ENCODE data around the gene ZBBX.
A peak's percentile ranks its signal among the peaks of the same experiment; 100 is the strongest.
"Not testable (repeated sequence)": the region's sequence is repeated elsewhere in the genome, so short reads cannot be mapped to it uniquely, and the experiment has no call there.

The ZBBX gene

GRCh38 chr3:167380004-167380689, at the start of gene ZBBX:
Gene ZBBX (minus strand): TSS chr3:167380297. CDS start chr3:167372901, 7,396 bp downstream.
- Histone ChIP-seq H3K4me3 (ENCODE audit: low read depth, low read length) (peak within 1 kb of the TSS; percentile 70), H3K27me3 (ENCODE audit: control insufficient read depth, insufficient read depth, low read length) (no peaks in the 10 kb centered on the region), H3K27ac (ENCODE audit: low read depth, low read length) (peak within 1 kb of the TSS; percentile 29), H3K9ac (ENCODE audit: low read depth, low read length) (no peak within 1 kb of the TSS), H3K4me1 (ENCODE audit: control insufficient read depth, insufficient read depth, low read length) (0 out of 2 replicates have a peak, but pooled peaks cover 2% of the 10 kb centered on the region), H3K36me3 (ENCODE audit: control insufficient read depth, insufficient read depth, low read length) (no peaks in the 10 kb centered on the region), H3K9me3 (ENCODE audit: control insufficient read depth, insufficient read depth, low read length) (no peaks in the 10 kb centered on the region)

DNA sequence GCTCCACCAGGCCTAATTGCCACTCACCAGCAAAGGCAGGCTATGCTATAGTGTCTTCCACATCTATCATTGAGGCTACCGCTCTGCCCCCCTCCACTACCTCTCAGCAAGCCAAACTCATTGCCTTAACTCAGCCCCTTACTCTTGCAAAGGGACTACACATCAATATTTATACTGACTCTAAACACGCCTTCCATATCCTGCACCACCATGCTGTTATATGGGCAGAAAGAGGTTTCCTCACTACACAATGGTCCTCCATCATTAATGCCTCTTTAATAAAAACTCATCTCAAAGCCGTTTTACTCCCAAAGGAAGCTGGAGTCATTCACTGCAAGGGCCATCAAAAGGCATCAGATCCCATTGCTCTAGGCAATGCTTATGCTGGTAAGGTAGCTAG, 46.9 kb upstream of the ZBBX start:
- not testable (repeated sequence) for H3K4me1 ChIP-seq (ENCODE audit: control insufficient read depth, insufficient read depth, low read length); H3K27ac ChIP-seq (ENCODE audit: low read depth, low read length); H3K4me3 ChIP-seq (ENCODE audit: low read depth, low read length); H3K36me3 ChIP-seq (ENCODE audit: control insufficient read depth, insufficient read depth, low read length); H3K9ac ChIP-seq (ENCODE audit: low read depth, low read length); H3K27me3 ChIP-seq (ENCODE audit: control insufficient read depth, insufficient read depth, low read length); H3K9me3 ChIP-seq (ENCODE audit: control insufficient read depth, insufficient read depth, low read length)

DNA sequence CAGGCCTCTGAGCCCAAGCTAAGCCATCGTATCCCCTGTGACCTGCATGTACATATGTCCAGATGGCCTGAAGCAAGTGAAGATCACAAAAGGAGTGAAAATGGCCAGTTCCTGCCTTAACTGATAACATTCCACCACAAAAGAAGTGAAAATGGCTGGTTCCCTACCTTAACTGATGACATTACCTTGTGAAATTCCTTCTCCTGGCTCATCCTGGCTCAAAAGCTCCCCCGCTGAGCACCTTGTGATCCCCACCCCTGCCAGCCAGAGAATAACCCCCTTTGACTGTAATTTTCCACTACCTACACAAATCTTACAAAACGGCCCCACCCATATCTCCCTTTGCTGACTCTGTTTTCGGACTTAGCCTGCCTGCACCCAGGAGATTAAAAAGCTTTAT, 42.3 kb upstream of the ZBBX start:
- not testable (repeated sequence) for H3K36me3 ChIP-seq (ENCODE audit: control insufficient read depth, insufficient read depth, low read length); H3K9ac ChIP-seq (ENCODE audit: low read depth, low read length); H3K9me3 ChIP-seq (ENCODE audit: control insufficient read depth, insufficient read depth, low read length); H3K27me3 ChIP-seq (ENCODE audit: control insufficient read depth, insufficient read depth, low read length); H3K4me3 ChIP-seq (ENCODE audit: low read depth, low read length); H3K27ac ChIP-seq (ENCODE audit: low read depth, low read length); H3K4me1 ChIP-seq (ENCODE audit: control insufficient read depth, insufficient read depth, low read length)

GRCh38 chr3:167409611-167410010, 29.5 kb upstream of the ZBBX start:
- H3K4me1 ChIP-seq (ENCODE audit: control insufficient read depth, insufficient read depth, low read length): peaks cover 3% of the 10 kb centered on the region; the same call in 1 of the 2 replicates
- H3K27me3 ChIP-seq (ENCODE audit: control insufficient read depth, insufficient read depth, low read length): no peaks in the 10 kb centered on the region
- H3K27ac ChIP-seq (ENCODE audit: low read depth, low read length): no peak overlapping the region
- H3K36me3 ChIP-seq (ENCODE audit: control insufficient read depth, insufficient read depth, low read length): no peaks in the 10 kb centered on the region
- H3K4me3 ChIP-seq (ENCODE audit: low read depth, low read length): no peak overlapping the region
- H3K9ac ChIP-seq (ENCODE audit: low read depth, low read length): no peak overlapping the region
- H3K9me3 ChIP-seq (ENCODE audit: control insufficient read depth, insufficient read depth, low read length): no peaks in the 10 kb centered on the region

GRCh38 chr3:167406876-167407492, 26.9 kb upstream of the ZBBX start:
- Histone ChIP-seq H3K9me3 (ENCODE audit: control insufficient read depth, insufficient read depth, low read length) (no peaks in the 10 kb centered on the region), H3K27ac (ENCODE audit: low read depth, low read length) (no peak overlapping the region), H3K4me1 (ENCODE audit: control insufficient read depth, insufficient read depth, low read length) (peaks cover 3% of the 10 kb centered on the region; the same call in 1 of the 2 replicates), H3K27me3 (ENCODE audit: control insufficient read depth, insufficient read depth, low read length) (no peaks in the 10 kb centered on the region), H3K4me3 (ENCODE audit: low read depth, low read length) (no peak overlapping the region), H3K9ac (ENCODE audit: low read depth, low read length) (no peak overlapping the region), H3K36me3 (ENCODE audit: control insufficient read depth, insufficient read depth, low read length) (no peaks in the 10 kb centered on the region)

- no peaks in the 10 kb centered on the region for H3K9me3 ChIP-seq (ENCODE audit: control insufficient read depth, insufficient read depth, low read length)
- no peak overlapping the region for H3K27ac ChIP-seq (ENCODE audit: low read depth, low read length)
- no peaks in the 10 kb centered on the region for H3K36me3 ChIP-seq (ENCODE audit: control insufficient read depth, insufficient read depth, low read length)
- no peak overlapping the region for H3K4me3 ChIP-seq (ENCODE audit: low read depth, low read length)
- H3K9ac ChIP-seq (ENCODE audit: low read depth, low read length): no peak overlapping the region
- H3K4me1 ChIP-seq (ENCODE audit: control insufficient read depth, insufficient read depth, low read length): peaks cover 27% of the 10 kb centered on the region
- no peaks in the 10 kb centered on the region for H3K27me3 ChIP-seq (ENCODE audit: control insufficient read depth, insufficient read depth, low read length)
Measured at GRCh38 chr3:167397826-167398225, 17.7 kb upstream of the ZBBX start.

DNA sequence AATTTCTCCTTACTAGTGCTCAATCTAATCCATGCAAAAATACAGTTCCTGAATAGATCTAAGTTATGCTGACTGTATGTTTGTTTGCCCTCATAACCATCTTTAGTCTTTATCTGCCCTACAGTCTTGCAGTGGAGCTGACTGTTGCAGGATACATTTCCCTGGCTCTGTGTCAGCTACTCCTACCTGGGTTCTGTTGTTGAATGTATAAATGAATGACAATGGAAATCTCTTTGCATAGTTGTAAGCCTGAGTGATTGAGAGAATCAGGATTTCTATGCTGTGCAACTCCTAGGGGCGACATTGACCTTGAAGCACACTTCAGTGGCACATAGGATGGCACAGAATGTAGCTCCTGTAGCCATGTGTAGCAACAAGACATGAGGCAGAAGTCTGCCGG, 16.0 kb upstream of the ZBBX start:
- no peak overlapping the region for H3K27ac ChIP-seq (ENCODE audit: low read depth, low read length)
- no peaks in the 10 kb centered on the region for H3K36me3 ChIP-seq (ENCODE audit: control insufficient read depth, insufficient read depth, low read length)
- peaks cover 27% of the 10 kb centered on the region for H3K4me1 ChIP-seq (ENCODE audit: control insufficient read depth, insufficient read depth, low read length)
- H3K9ac ChIP-seq (ENCODE audit: low read depth, low read length): no peak overlapping the region
- no peaks in the 10 kb centered on the region for H3K27me3 ChIP-seq (ENCODE audit: control insufficient read depth, insufficient read depth, low read length)
- H3K4me3 ChIP-seq (ENCODE audit: low read depth, low read length): no peak overlapping the region
- H3K9me3 ChIP-seq (ENCODE audit: control insufficient read depth, insufficient read depth, low read length): no peaks in the 10 kb centered on the region

DNA sequence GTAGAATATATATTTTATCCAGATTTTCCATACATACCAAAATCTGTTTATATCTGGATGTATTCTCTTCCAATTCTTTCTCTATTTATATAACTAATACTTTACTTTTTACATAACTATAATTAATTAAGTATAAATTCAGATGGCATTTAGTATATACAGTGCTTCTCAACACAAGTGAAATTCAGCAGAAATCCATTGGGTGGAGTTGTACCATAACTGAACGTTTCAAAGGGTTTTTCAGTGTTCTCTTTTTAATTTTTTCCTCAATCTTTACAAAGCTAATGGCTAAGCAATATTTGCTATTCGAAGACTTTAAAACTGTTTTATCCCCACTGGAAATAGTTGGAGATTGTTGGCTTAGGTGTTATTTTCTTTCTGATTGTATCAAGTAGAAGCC, 13.9 kb upstream of the ZBBX start:
- no peak overlapping the region for H3K27ac ChIP-seq (ENCODE audit: low read depth, low read length)
- no peak overlapping the region for H3K9ac ChIP-seq (ENCODE audit: low read depth, low read length)
- H3K9me3 ChIP-seq (ENCODE audit: control insufficient read depth, insufficient read depth, low read length): no peaks in the 10 kb centered on the region
- H3K4me3 ChIP-seq (ENCODE audit: low read depth, low read length): no peak overlapping the region
- peaks cover 27% of the 10 kb centered on the region for H3K4me1 ChIP-seq (ENCODE audit: control insufficient read depth, insufficient read depth, low read length)
- H3K36me3 ChIP-seq (ENCODE audit: control insufficient read depth, insufficient read depth, low read length): no peaks in the 10 kb centered on the region
- H3K27me3 ChIP-seq (ENCODE audit: control insufficient read depth, insufficient read depth, low read length): no peaks in the 10 kb centered on the region

DNA sequence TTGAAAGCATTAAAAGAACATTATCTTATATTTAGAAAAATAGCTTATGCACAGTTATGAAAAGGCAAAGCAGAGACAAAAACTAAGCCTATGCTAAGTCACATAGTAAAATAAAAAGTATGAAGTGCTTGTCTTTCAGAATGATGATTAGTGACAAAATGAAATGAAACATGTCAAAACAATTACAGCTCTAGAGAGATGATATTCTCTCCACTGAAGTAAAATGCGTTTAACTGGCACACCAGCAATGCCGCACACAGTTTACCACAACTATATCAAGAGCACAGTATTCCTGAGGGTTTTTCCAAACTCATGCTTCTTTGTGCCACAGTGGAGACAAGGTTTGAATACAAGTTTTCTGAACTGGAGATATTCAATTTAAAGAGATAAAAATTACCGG, 2.1 kb upstream of the ZBBX start:
- no peaks in the 10 kb centered on the region for H3K27me3 ChIP-seq (ENCODE audit: control insufficient read depth, insufficient read depth, low read length)
- no peaks in the 10 kb centered on the region for H3K9me3 ChIP-seq (ENCODE audit: control insufficient read depth, insufficient read depth, low read length)
- 0 out of 2 replicates have a peak, but pooled peaks cover 2% of the 10 kb centered on the region for H3K4me1 ChIP-seq (ENCODE audit: control insufficient read depth, insufficient read depth, low read length)
- no peak overlapping the region for H3K4me3 ChIP-seq (ENCODE audit: low read depth, low read length)
- H3K9ac ChIP-seq (ENCODE audit: low read depth, low read length): no peak overlapping the region
- H3K36me3 ChIP-seq (ENCODE audit: control insufficient read depth, insufficient read depth, low read length): no peaks in the 10 kb centered on the region
- H3K27ac ChIP-seq (ENCODE audit: low read depth, low read length): no peak overlapping the region

DNA sequence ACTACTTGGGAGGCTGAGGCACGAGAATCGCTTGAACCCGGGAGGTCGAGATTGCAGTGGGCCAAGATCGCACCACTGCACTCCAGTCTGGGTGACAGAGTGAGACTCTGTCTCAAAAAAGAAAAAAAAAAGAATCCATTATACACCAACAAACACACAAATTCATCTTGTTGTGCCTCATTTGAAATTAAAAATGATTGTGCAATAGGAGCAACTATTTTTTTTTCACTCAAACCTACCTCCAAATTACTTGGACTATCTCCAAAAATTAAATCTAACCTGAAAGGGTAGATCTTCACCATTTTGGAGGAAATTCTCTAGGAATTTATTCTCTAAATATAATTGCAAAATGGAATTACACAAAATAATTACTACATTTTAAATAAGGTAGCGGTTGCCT, 4.6 kb downstream of the ZBBX start:
- Histone ChIP-seq H3K4me3 (ENCODE audit: low read depth, low read length) (no peak overlapping the region), H3K27me3 (ENCODE audit: control insufficient read depth, insufficient read depth, low read length) (no peaks in the 10 kb centered on the region), H3K9me3 (ENCODE audit: control insufficient read depth, insufficient read depth, low read length) (no peaks in the 10 kb centered on the region), H3K4me1 (ENCODE audit: control insufficient read depth, insufficient read depth, low read length) (0 out of 2 replicates have a peak, but pooled peaks cover 9% of the 10 kb centered on the region), H3K36me3 (ENCODE audit: control insufficient read depth, insufficient read depth, low read length) (no peaks in the 10 kb centered on the region), H3K9ac (ENCODE audit: low read depth, low read length) (no peak overlapping the region), H3K27ac (ENCODE audit: low read depth, low read length) (no peak overlapping the region)

DNA sequence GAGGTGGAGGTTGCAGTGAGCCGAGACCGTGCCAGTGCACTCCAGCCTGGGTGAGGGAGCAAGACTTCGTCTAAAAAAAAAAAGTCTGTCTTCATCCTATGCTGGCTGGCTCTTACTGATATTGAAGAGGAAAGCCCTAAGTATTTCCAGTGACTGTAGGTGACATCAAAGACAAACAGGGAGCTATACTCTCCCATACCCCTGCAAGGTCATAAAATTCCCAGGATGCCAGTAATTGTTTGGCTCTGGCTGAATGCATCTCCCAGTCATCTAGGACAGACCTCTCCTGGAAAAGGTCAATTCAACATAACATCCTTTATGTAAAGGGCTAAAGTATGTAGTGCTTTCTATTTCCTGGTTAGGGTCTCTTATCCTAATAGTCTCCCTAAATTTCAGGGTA, 8.0 kb downstream of the ZBBX start:
- H3K36me3 ChIP-seq (ENCODE audit: control insufficient read depth, insufficient read depth, low read length): no peaks in the 10 kb centered on the region
- no peak overlapping the region for H3K27ac ChIP-seq (ENCODE audit: low read depth, low read length)
- H3K27me3 ChIP-seq (ENCODE audit: control insufficient read depth, insufficient read depth, low read length): no peaks in the 10 kb centered on the region

More for the DNA sequence above, 8.0 kb downstream of the ZBBX start:
- H3K4me3 ChIP-seq (ENCODE audit: low read depth, low read length): no peak overlapping the region
- H3K9me3 ChIP-seq (ENCODE audit: control insufficient read depth, insufficient read depth, low read length): no peaks in the 10 kb centered on the region
- H3K9ac ChIP-seq (ENCODE audit: low read depth, low read length): no peak overlapping the region
- H3K4me1 ChIP-seq (ENCODE audit: control insufficient read depth, insufficient read depth, low read length): 0 out of 2 replicates have a peak, but pooled peaks cover 7% of the 10 kb centered on the region

Data from HUES48 (cell line).